Measurements from ENCODE around the gene SSTR4. TPM values are rescaled to one million over a fixed set of nuclear protein-coding genes. Genes with fewer than 3 reads are reported as not detected.

The SSTR4 gene
- total and polyA plus RNA-seq, 2 donors (not counting 3 experiments of a cell fraction or from before 2014, with no cell fraction given): not detected

DNA sequence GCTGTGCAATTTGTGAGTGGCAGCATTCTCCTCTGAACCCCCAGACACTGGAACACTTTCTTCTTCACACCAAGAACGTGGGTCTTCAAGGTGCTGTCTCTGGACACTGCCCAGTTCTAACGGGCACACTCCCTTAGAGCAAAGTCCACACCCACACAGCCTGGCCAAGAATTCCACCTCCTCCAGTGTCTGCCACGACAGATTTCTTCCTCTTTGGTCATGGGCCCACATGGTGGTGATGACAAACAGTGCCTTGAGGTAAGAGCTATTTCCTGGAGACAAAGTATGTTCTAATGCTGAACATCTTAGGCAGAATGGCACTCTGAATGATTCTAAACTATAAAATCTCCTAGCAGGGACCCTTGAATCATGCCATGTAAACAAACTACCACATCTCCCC is 25.5 kb upstream of the SSTR4 start:
- no peaks in the 10 kb centered on the region for H3K9me1 ChIP-seq (replicated peaks; ENCODE audit: control insufficient read depth, extremely low read depth, insufficient read depth, low read length)
- H3K36me3 ChIP-seq (ENCODE audit: control insufficient read depth in 2 of 2, extremely low read depth in 1 of 2, insufficient read depth in 2 of 2, low read length in 2 of 2): no peaks in the 10 kb centered on the region
- peaks cover 0 to 3% of the 10 kb centered on the region in 2 experiments for H3K27me3 ChIP-seq (ENCODE audit: control insufficient read depth in 2 of 2, insufficient read depth in 2 of 2, low read length in 2 of 2)
- no peak overlapping the region for H3K9ac ChIP-seq (replicated peaks; ENCODE audit: extremely low read depth, insufficient read depth, low read length)
- TF ChIP-seq EZH2 (IDR thresholded peaks at IDR 0.05; ENCODE audit: borderline replicate concordance, low read depth, low read length, severe bottlenecking): no peak
- TF ChIP-seq JUN (IDR thresholded peaks at IDR 0.05; ENCODE audit: borderline replicate concordance, insufficient read depth, insufficient read length, low read depth): no peak
- no peak for TF ChIP-seq POLR2A (IDR thresholded peaks at IDR 0.05; ENCODE audit: low read depth, low read length)
- no peak for TF ChIP-seq FOS (IDR thresholded peaks at IDR 0.05; ENCODE audit: borderline replicate concordance, insufficient read depth, low read length)
- TF ChIP-seq POLR2AphosphoS5 (IDR thresholded peaks at IDR 0.05; ENCODE audit: insufficient read depth, low read depth, low read length): no peak
- no peak for TF ChIP-seq MYC (IDR thresholded peaks at IDR 0.05; ENCODE audit: low read depth, low read length)
- TF ChIP-seq, protein P1, sequence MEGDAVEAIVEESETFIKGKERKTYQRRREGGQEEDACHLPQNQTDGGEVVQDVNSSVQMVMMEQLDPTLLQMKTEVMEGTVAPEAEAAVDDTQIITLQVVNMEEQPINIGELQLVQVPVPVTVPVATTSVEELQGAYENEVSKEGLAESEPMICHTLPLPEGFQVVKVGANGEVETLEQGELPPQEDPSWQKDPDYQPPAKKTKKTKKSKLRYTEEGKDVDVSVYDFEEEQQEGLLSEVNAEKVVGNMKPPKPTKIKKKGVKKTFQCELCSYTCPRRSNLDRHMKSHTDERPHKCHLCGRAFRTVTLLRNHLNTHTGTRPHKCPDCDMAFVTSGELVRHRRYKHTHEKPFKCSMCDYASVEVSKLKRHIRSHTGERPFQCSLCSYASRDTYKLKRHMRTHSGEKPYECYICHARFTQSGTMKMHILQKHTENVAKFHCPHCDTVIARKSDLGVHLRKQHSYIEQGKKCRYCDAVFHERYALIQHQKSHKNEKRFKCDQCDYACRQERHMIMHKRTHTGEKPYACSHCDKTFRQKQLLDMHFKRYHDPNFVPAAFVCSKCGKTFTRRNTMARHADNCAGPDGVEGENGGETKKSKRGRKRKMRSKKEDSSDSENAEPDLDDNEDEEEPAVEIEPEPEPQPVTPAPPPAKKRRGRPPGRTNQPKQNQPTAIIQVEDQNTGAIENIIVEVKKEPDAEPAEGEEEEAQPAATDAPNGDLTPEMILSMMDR (IDR thresholded peaks at IDR 0.05; ENCODE audit: extremely low read depth in 1 of 2, insufficient read depth in 1 of 2, low read depth in 1 of 2, low read length in 2 of 2): no peak
- TF ChIP-seq, protein P2, sequence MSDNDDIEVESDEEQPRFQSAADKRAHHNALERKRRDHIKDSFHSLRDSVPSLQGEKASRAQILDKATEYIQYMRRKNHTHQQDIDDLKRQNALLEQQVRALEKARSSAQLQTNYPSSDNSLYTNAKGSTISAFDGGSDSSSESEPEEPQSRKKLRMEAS (IDR thresholded peaks at IDR 0.05; ENCODE audit: insufficient read depth, insufficient read length): no peak
- TF ChIP-seq GATA2 (IDR thresholded peaks at IDR 0.05; ENCODE audit: insufficient read depth, insufficient read length, low read depth, low read length): no peak
- POLR2A ChIA-PET: no interaction called here
- FAIRE-seq (no peak), DNase-seq (ENCODE audit: low read depth, low spot score) (no peak)
- H3K4me2 ChIP-seq (ENCODE audit: insufficient read depth, low read length): no peak overlapping the region
- no peaks in the 10 kb centered on the region for H4K20me1 ChIP-seq (replicated peaks; ENCODE audit: control insufficient read depth, extremely low read depth, insufficient read depth, low read length)
- no peak overlapping the region for H2AFZ ChIP-seq (ENCODE audit: low read depth, low read length)
- CTCF ChIA-PET: interaction anchor here (1.0 kb wide), 1 partner anchor 318 kb away, joined by 3 read pairs; no protein-coding TSS in a partner anchor
- no peak overlapping the region for H3K4me3 ChIP-seq (replicated peaks in 1 of 3; ENCODE audit: insufficient read depth in 1 of 3, low read depth in 1 of 3, low read length in 3 of 3)
- no peaks in the 10 kb centered on the region for H3K79me2 ChIP-seq (ENCODE audit: control insufficient read depth, insufficient read depth, low read length)
- H3K27ac ChIP-seq (ENCODE audit: insufficient read depth, low read depth, low read length): no peak overlapping the region
- BruUV-seq (replicated peaks): no TSS peak
- H3K4me1 ChIP-seq (ENCODE audit: control insufficient read depth, extremely low read depth, insufficient read depth, low read length): no peaks in the 10 kb centered on the region
- dilution Hi-C loops (cut with MboI; ENCODE audit: extremely low pct_ligation_motif_present, low sequenced_read_pairs) (no loop called here), intact Hi-C loops (cut with micrococcal nuclease) (no loop called here)
- no peaks in the 10 kb centered on the region for H3K9me3 ChIP-seq (replicated peaks; ENCODE audit: control insufficient read depth, insufficient read depth, low read length)
